ENCODE measurements around the gene SPTLC1. TPM values are rescaled to one million over a fixed set of nuclear protein-coding genes. Genes with fewer than 3 reads are reported as not detected.

Gene SPTLC1
- total RNA-seq = 100 to 1,000 TPM in 1 of 4 donors, 10 to 100 TPM in 3; 72.9 to 102 (median 89.7) TPM

GRCh38 chr9:92115071-92115858, at the start of gene SPTLC1:
Gene SPTLC1, minus strand, starts transcription at chr9:92115413. Its CDS starts 43 bp downstream, at chr9:92115370.
- no peak for TF ChIP-seq CTCF (IDR thresholded peaks at IDR 0.05; ENCODE audit: low read depth)

- no peak for TF ChIP-seq CTCF (IDR thresholded peaks at IDR 0.05; ENCODE audit: low read depth)
Observed at GRCh38 chr9:92164975-92165374, 49.8 kb upstream of the SPTLC1 start.

GRCh38 chr9:92164490-92164889, 49.3 kb upstream of the SPTLC1 start:
- TF ChIP-seq CTCF (IDR thresholded peaks at IDR 0.05; ENCODE audit: low read depth) = no peak

DNA sequence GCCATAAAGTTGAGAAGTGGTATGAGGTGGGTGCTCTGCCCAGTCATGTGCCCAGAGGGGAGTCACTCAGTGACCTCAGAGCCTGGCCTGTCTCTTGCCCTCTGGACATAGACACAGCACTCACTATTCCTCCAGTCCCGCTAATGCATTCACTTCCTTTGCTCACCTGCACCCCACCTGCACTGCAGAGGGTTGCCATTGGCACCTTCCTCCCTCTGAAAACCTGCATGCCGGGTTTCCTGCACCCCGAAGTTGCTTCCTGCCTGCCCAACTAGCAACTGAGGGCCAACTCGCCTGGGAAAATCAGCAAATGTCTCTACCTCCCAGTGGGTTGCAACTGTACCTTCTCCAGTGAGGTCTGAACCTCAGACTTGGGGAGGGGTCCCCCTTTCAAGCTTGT, 48.1 kb upstream of the SPTLC1 start:
- no peak for TF ChIP-seq CTCF (IDR thresholded peaks at IDR 0.05; ENCODE audit: low read depth)

DNA sequence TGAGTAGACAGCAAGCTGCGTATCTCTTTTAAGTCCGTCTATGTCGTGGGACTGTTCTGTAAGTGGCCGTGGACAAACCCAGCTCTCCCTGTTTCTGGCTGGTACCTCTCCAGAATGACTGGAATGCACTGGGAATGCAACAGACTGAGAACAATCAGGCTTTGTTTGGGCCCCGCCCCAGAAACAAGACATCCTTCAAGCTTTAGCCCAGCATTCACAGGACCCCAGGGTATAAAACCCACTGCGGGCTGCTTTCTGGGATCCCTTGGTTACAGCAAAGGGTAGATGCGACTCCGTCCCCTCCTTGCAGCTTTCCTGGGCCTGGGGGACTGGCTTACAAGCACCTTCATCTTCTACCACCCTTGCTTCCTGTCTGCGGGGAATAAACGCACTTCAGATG, 45.6 kb upstream of the SPTLC1 start:
- no peak for TF ChIP-seq CTCF (IDR thresholded peaks at IDR 0.05; ENCODE audit: low read depth)

DNA sequence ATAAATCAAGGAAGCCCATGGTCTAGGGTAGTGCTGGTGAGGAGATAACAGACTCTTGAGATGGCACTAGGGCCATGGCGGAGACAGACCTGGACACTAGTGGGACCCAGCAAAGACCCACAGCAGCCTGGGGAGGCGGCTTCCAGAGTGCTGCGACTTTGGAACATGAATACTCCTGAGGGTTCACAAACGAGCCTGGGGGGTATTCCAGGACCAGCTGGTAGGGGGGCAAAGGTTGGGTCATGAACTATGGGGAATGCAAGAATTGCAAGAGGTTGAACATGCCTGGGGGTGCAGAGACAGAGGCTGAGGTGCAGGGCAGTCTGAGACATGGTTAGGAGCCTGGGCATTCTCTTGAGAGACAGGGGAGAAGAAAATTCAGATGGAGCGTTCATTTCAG, 43.8 kb upstream of the SPTLC1 start:
- TF ChIP-seq CTCF (IDR thresholded peaks at IDR 0.05; ENCODE audit: low read depth) = no peak

DNA sequence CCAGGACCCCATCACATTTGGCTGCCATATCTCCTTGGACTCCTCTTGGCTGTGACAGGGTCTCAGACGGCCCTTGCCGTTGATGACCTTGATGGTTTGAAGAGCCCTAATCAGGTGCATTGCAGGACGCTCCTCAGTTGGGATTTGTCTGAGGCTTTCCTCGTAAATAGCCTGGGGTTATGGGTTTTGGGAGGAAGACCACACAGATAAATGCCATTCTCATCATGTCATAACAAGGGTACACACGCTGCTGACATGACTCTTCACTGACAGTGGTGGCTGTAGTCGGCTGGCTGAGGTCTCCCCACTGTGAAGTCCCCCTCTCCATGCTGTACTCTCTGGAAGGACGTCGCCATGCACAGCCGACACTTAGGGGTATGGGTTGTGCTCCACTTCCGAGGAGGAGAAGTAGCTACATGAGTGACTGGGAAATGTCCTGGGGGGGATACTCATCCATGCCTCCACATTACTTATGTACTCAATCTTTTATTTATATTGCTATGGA, 42.9 kb upstream of the SPTLC1 start:
- TF ChIP-seq CTCF (IDR thresholded peaks at IDR 0.05; ENCODE audit: low read depth) = no peak
